H1 (cell line): ENCODE data around the gene UGGT1. TPM values are rescaled to one million over a fixed set of nuclear protein-coding genes. Genes with fewer than 3 reads are reported as not detected.

ENCODE experiments used
- CTCF ChIA-PET: fragments of 300-600 bp; sonication (Branson Sonifier 250); formaldehyde crosslinking; loops from one replicate; lab custom pipeline; 2021; ENCODE audit not compliant: partially characterized antibody; lab: Charles Lee
- POLR2A ChIA-PET: fragments of 300-600 bp; sonication (Branson Sonifier 250); formaldehyde crosslinking; loops from one replicate; lab custom pipeline; 2021; ENCODE audit warnings: inconsistent platforms; ENCODE audit not compliant: partially characterized antibody; lab: Charles Lee
- DNase-seq, 2 experiments: peaks; one replicate each; pipeline versions ENCODE4 v3.0.0 to v3.0.0-alpha.2; 2010 to 2022; ENCODE audit warnings: low spot score in 2 of 2, low read depth in 1 of 2, mixed read lengths in 1 of 2
- FAIRE-seq: peaks from 2 replicates; lab custom pipeline; 2011; peaks lifted over from hg19 to GRCh38; lab: Jason Lieb, UNC
- H2AFZ ChIP-seq: 2 replicates; pipeline ENCODE4 v1.8.1; 2012; ENCODE audit warnings: low read length, inconsistent platforms
- H2AK5ac ChIP-seq: 2 replicates; pipeline ENCODE4 v1.6.1; 2013; ENCODE audit warnings: low read depth, low read length
- H2BK120ac ChIP-seq: replicated peaks from 2 replicates; pipeline ENCODE3; 2013; ENCODE audit warnings: low read depth, low read length, inconsistent platforms
- H2BK12ac ChIP-seq: 2 replicates; pipeline ENCODE4 v1.6.1; 2013; ENCODE audit warnings: low read depth, low read length
- H2BK15ac ChIP-seq: 2 replicates; pipeline ENCODE4 v1.6.1; 2013; ENCODE audit warnings: low read length
- H2BK20ac ChIP-seq: 2 replicates; pipeline ENCODE4 v1.6.1; 2013; ENCODE audit warnings: low read length
- H2BK5ac ChIP-seq: 2 replicates; pipeline ENCODE4 v1.6.1; 2013; ENCODE audit warnings: low read depth, low read length
- H3K14ac ChIP-seq: 2 replicates; pipeline ENCODE4 v1.6.1; 2013; ENCODE audit warnings: inconsistent platforms; ENCODE audit not compliant: insufficient read length
- H3K18ac ChIP-seq: 2 replicates; pipeline ENCODE4 v1.6.1; 2013; ENCODE audit warnings: low read length; ENCODE audit errors: extremely low read depth
- H3K23ac ChIP-seq: 2 replicates; pipeline ENCODE4 v1.6.1; 2013; ENCODE audit warnings: inconsistent platforms; ENCODE audit not compliant: insufficient read length
- H3K23me2 ChIP-seq: 2 replicates; pipeline ENCODE4 v1.6.1; 2013; ENCODE audit warnings: low read depth, low read length
- H3K27ac ChIP-seq: 2 replicates; pipeline ENCODE4 v1.6.1; 2011; ENCODE audit warnings: low read depth, low read length, inconsistent platforms
- H3K27me3 ChIP-seq, 4 experiments: replicated peaks in 1 of 4; 1 replicate in 1 of 4; 2 replicates in 3 of 4; pipeline versions ENCODE4 v1.6.1 to v1.8.1; 2011 to 2013; ENCODE audit warnings: low read length in 3 of 4, mild to moderate bottlenecking in 3 of 4, inconsistent platforms in 2 of 4, mixed read lengths in 2 of 4, moderate library complexity in 1 of 4; ENCODE audit not compliant: control insufficient read depth in 3 of 4, insufficient read depth in 3 of 4; ENCODE audit errors: extremely low read depth in 1 of 4
- H3K36me3 ChIP-seq, 4 experiments: 2 replicates each; pipeline versions ENCODE4 v1.6.1 to v1.8.1; 2011 to 2013; ENCODE audit warnings: mild to moderate bottlenecking in 4 of 4, low read length in 3 of 4, moderate library complexity in 2 of 4, control low read depth in 1 of 4, inconsistent platforms in 1 of 4; ENCODE audit not compliant: insufficient read depth in 4 of 4, control insufficient read depth in 2 of 4
- H3K4ac ChIP-seq: replicated peaks from 2 replicates; pipeline ENCODE3; 2013; ENCODE audit warnings: low read length, low read depth, mixed read lengths, inconsistent platforms; ENCODE audit not compliant: insufficient read length
- H3K4me1 ChIP-seq, 4 experiments: replicated peaks in 1 of 4; 1 replicate in 1 of 4; 2 replicates in 3 of 4; pipeline versions ENCODE4 v1.6.1 to v1.8.1; 2011 to 2013; ENCODE audit warnings: low read length in 3 of 4, inconsistent platforms in 2 of 4, mixed read lengths in 1 of 4; ENCODE audit not compliant: insufficient read depth in 4 of 4, control insufficient read depth in 3 of 4
- H3K4me2 ChIP-seq, 2 experiments: 2 replicates each; pipeline versions ENCODE4 v1.6.1 to v1.8.1; 2011 to 2013; ENCODE audit warnings: low read depth in 2 of 2, low read length in 2 of 2, control low read depth in 1 of 2, inconsistent platforms in 1 of 2, mild to moderate bottlenecking in 1 of 2; ENCODE audit not compliant: insufficient read depth in 1 of 2
- H3K4me3 ChIP-seq, 4 experiments: fragments of 200-600, 300-600 bp in 1 of 4; sonication (generic), shearing (Covaris generic), sonication (Bioruptor Twin) in 1 of 4; 2 replicates each; pipeline versions ENCODE4 v1.5.1 to v1.8.1; 2011 to 2016; ENCODE audit warnings: low read length in 4 of 4, low read depth in 3 of 4, control low read depth in 2 of 4, inconsistent platforms in 2 of 4, mild to moderate bottlenecking in 2 of 4, mixed read lengths in 1 of 4, moderate library complexity in 1 of 4; ENCODE audit not compliant: insufficient read depth in 2 of 4; ENCODE audit errors: extremely low read depth in 1 of 4
- H3K56ac ChIP-seq: replicated peaks from 2 replicates; pipeline ENCODE3; 2013; ENCODE audit warnings: low read depth, mild to moderate bottlenecking, mixed read lengths, low read length, inconsistent platforms; ENCODE audit not compliant: insufficient read length
- H3K79me1 ChIP-seq: 2 replicates; pipeline ENCODE4 v1.6.1; 2013; ENCODE audit warnings: low read depth, low read length, control low read depth
- H3K79me2 ChIP-seq, 2 experiments: 2 replicates each; pipeline versions ENCODE4 v1.6.1 to v1.8.1; 2012 to 2013; ENCODE audit warnings: low read length in 2 of 2, mild to moderate bottlenecking in 2 of 2, inconsistent platforms in 1 of 2; ENCODE audit not compliant: insufficient read depth in 2 of 2, control insufficient read depth in 1 of 2
- H3K9ac ChIP-seq, 4 experiments: replicated peaks in 1 of 4; 1 replicate in 1 of 4; 2 replicates in 3 of 4; pipeline versions ENCODE4 v1.6.1 to v1.8.1; 2011 to 2013; ENCODE audit warnings: low read depth in 3 of 4, low read length in 3 of 4, control low read depth in 2 of 4, mild to moderate bottlenecking in 2 of 4, moderate library complexity in 2 of 4, inconsistent platforms in 1 of 4; ENCODE audit errors: extremely low read depth in 1 of 4
- H3K9me3 ChIP-seq, 2 experiments: 2 replicates each; pipeline versions ENCODE4 v1.6.1 to v1.8.1; 2012 to 2013; ENCODE audit warnings: mild to moderate bottlenecking in 2 of 2, moderate library complexity in 2 of 2, control low read depth in 1 of 2, inconsistent platforms in 1 of 2, low read depth in 1 of 2, low read length in 1 of 2, mixed read lengths in 1 of 2; ENCODE audit not compliant: insufficient read depth in 2 of 2
- H4K20me1 ChIP-seq, 2 experiments: replicated peaks in 1 of 2; 2 replicates each; pipeline versions ENCODE3 to v1.8.1; 2011 to 2013; ENCODE audit warnings: inconsistent platforms in 2 of 2, low read length in 2 of 2, mild to moderate bottlenecking in 1 of 2; ENCODE audit not compliant: insufficient read depth in 2 of 2, control insufficient read depth in 1 of 2
- H4K5ac ChIP-seq: 2 replicates; pipeline ENCODE4 v1.6.1; 2013; ENCODE audit warnings: low read length, low read depth, mixed read lengths, inconsistent platforms; ENCODE audit not compliant: insufficient read length
- H4K8ac ChIP-seq: 2 replicates; pipeline ENCODE4 v1.8.0; 2013; ENCODE audit warnings: mild to moderate bottlenecking, moderate library complexity, low read length, inconsistent platforms; ENCODE audit not compliant: insufficient read depth; ENCODE audit errors: extremely low read depth
- H4K91ac ChIP-seq: replicated peaks from 2 replicates; pipeline ENCODE3; 2013; ENCODE audit warnings: low read length, mixed read lengths, inconsistent platforms; ENCODE audit not compliant: insufficient read length
- KDM1A ChIP-seq: fragments of 200-600, 300-600 bp; sonication (generic); IDR thresholded peaks from 2 replicates; pipeline ENCODE4 v1.7.1; 2016; ENCODE audit warnings: mild to moderate bottlenecking, low read length, borderline replicate concordance
- WGBS, 2 experiments: shearing (Covaris generic) in 1 of 2; methylation state at CpG; one replicate each; pipeline versions ENCODE4 v1.1.6 to v1.1.7; 2013 to 2015; ENCODE audit warnings: low lambda C conversion rate in 2 of 2, mixed read lengths in 2 of 2, inconsistent platforms in 1 of 2, low coverage in 1 of 2, missing lambda C conversion rate in 1 of 2; ENCODE audit not compliant: insufficient replicate concordance in 2 of 2, insufficient coverage in 1 of 2, insufficient read length in 1 of 2; ENCODE audit errors: extremely low coverage in 1 of 2, missing lambda C conversion rate in 1 of 2; 5-methylcytosine and 5-hydroxymethylcytosine counted together
- polyA plus RNA-seq, 7 experiments: library from polyadenylated mRNA; depleted of rRNA in 3 of 7; stranded (reverse) in 5 of 7; unstranded in 2 of 7; fragments of >200 nt in 5 of 7; fragments of 200-250 nt in 2 of 7; gene quantifications; 1 replicate in 5 of 7; 2 replicates in 1 of 7; 4 replicates in 1 of 7; pipeline versions ENCODE4 v1.2.1 to v1.2.3, GENCODE V29; 2011 to 2013; ENCODE audit warnings: missing spikeins in 2 of 7, mixed read lengths in 2 of 7
- total RNA-seq: library from RNA; stranded (reverse); fragmentation: NEBNext Ultra II Directional; extraction: Animal tissue kit (Norgen Biotek cat#: 25700); gene quantifications from 2 replicates; pipeline ENCODE4 v1.2.1, GENCODE V29; 2021

Gene UGGT1
- total and polyA plus RNA-seq, 2 of the 8 experiments (the other 6 are each of a cell fraction or from before 2014, with no cell fraction given), result 14.9 to 57.3 TPM

DNA sequence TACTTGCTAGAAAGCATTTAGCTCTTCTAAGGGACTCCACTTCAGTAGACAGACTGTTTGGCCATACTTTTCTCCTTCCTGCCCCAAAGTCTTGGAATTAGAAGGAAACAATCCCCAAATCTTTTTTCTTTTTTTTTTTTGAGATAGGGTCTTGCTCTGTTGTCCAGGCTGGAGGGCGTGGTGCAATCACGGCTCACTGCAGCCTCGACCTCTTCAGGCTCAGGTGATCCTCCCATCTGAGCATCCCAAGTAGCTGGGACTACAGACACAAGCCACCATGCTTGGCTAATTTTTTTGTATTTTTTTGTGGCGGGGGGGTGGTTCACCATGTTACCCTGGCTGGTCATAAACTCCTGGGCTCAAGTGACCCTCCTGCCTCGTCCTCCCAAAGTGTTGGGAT lies 6.2 kb upstream of the UGGT1 start:
- CTCF ChIA-PET, result interaction anchor here (7.3 kb wide), 1 partner anchor 21 kb away, joined by 38 read pairs; no protein-coding TSS in a partner anchor
- no peak for FAIRE-seq

More for the DNA sequence above, 6.2 kb upstream of the UGGT1 start:
- POLR2A ChIA-PET, result no interaction called here
- Histone ChIP-seq H2AFZ (no peak overlapping the region), H3K14ac (no peak overlapping the region), H3K79me2 (no peaks in the 10 kb centered on the region), H3K27me3 (no peaks in the 10 kb centered on the region), H2BK20ac (no peak overlapping the region), H3K4me2 (no peak overlapping the region), H3K23ac (no peak overlapping the region), H3K4ac (no peak overlapping the region), H3K23me2 (no peaks in the 10 kb centered on the region), H2BK12ac (no peak overlapping the region), H4K20me1 (no peaks in the 10 kb centered on the region), H2BK15ac (no peak overlapping the region), H3K9ac (no peak overlapping the region), H2BK5ac (no peak overlapping the region), H2BK120ac (no peak overlapping the region), H3K18ac (no peak overlapping the region), H3K4me1 (no peaks in the 10 kb centered on the region)
- TF ChIP-seq KDM1A, result no peak
- TF ChIP-seq, all 59 proteins: peak for 0
- no peak overlapping the region for H3K56ac ChIP-seq
- H3K79me1 ChIP-seq, result no peaks in the 10 kb centered on the region
- no peak overlapping the region for H4K5ac ChIP-seq
- no peak overlapping the region for H4K91ac ChIP-seq
- H3K9me3 ChIP-seq, result peaks cover 0 to 7% of the 10 kb centered on the region in 2 experiments; a peak in 2 of 4 replicates
- 77% methylated on average over 5 of the region's 5 CpGs; no CpG with 5 or more reads in 1 of the 2 experiments for WGBS, 2 experiments
- H4K8ac ChIP-seq, result no peak overlapping the region
- no peak overlapping the region for H2AK5ac ChIP-seq
- no peaks in the 10 kb centered on the region for H3K36me3 ChIP-seq
- no peak for DNase-seq
- H3K4me3 ChIP-seq, result no peak overlapping the region
- H3K27ac ChIP-seq, result no peak overlapping the region
